Activated CD8-positive, alpha-beta memory T cell treated with anti-CD3 and anti-CD28 coated beads for 4 hours (primary cell): ENCODE measurements around the gene PLCG1.

ENCODE experiments used
- DNase-seq, 2 donors: peaks; one replicate each; pipeline ENCODE4 v3.0.0-alpha.2; 2020; ENCODE audit warnings: low read depth in 2 of 2

Gene PLCG1

GRCh38 chr20:41167118-41167470, 29.8 kb downstream of the PLCG1 start:
- no peak for DNase-seq

DNA sequence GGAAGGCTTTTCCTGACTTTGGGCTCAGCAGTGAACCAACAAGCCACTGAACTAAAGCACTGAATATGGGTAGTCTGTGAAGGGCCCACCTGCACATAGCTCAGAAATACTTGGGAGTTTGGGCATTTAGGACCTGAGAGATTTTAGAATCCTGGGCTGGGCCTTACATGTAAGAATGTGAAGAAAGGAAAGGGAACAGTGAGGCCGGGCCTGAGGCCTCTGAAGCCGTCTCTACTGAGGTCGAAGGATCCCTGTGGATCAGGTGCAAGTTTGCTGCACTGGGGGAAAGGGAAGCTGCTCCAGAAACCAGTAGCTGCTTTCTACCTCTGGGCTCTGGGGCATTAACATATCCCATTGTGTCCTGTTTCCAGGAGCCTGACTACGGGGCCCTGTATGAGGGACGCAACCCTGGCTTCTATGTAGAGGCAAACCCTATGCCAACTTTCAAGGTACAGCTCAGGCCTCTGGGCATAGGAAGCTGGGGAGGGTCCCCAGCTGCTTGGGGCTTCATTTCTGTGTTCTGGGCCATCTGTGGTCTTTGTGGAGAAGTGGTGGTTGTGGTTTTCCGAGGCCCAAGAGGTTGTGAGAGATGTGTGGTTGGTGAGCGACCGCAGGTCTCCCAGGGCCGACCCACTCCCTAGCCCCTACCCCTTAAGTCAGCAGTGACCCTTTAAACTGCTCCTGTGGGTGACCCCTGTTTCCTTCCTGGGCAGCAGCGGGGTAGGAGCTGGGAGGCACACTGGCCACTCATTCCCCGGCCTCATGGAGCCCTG, 30.3 kb downstream of the PLCG1 start:
- DNase-seq, result no peak

GRCh38 chr20:41168281-41169161, 31.2 kb downstream of the PLCG1 start:
- DNase-seq, result no peak

- no peak for DNase-seq
Observed at GRCh38 chr20:41169162-41169690, 31.9 kb downstream of the PLCG1 start.

DNA sequence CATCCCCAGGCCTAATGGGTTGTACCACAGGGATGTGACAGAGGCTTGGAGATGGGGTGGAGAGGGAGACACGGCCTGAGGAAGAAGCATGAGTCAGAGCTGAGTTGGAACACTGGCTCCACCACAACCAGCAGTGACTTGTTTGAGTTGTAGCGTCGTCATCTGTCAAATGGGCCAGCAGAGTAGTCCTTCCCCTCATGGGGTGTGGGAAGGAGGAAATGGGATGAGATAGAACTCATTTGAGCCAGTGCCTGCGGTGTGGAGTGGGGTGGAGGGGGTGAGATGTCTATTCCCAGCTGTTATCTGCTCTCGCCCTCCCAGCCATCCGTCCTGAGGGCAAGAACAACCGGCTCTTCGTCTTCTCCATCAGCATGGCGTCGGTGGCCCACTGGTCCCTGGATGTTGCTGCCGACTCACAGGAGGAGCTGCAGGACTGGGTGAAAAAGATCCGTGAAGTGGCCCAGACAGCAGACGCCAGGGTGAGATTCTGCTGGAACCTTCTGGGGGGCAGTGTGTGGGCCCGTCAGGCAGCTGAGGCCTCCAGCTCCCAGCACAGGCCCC, 32.5 kb downstream of the PLCG1 start:
- DNase-seq, result no peak

DNA sequence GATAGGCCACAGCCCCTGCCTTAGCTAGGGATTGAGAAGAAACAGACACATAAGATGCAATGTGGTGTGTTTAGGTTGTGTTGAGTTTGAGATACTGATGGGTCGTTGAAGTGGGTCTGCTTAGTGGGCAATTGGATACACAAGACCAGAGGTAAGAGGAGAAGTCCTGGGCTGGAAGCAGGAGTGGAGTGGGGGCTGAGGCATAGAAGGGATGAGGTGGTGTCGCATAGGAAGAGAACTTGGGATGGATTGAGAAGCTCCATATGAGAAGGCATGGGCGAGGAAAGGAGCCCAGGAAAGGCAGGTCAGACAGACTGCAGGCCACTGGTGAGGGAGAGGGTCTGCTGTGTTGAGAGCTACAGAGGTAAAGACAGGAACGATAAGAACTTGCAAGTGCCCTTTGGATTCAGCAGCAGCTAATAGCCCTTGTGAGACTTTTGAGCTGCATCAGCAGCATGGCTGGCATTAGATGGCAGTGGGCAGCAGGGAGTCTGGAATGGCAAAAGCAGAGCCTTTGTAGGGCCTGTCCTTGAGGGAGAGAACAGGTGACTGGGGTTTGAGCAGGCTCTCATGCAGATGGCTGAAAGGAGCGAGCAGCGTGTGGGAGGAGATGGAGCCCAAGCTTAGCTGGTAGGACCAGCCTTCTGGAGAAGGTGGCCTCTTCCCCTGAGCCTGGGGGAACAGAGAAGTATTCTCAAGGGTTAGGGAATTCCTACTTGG, 33.2 kb downstream of the PLCG1 start:
- DNase-seq, result no peak

DNA sequence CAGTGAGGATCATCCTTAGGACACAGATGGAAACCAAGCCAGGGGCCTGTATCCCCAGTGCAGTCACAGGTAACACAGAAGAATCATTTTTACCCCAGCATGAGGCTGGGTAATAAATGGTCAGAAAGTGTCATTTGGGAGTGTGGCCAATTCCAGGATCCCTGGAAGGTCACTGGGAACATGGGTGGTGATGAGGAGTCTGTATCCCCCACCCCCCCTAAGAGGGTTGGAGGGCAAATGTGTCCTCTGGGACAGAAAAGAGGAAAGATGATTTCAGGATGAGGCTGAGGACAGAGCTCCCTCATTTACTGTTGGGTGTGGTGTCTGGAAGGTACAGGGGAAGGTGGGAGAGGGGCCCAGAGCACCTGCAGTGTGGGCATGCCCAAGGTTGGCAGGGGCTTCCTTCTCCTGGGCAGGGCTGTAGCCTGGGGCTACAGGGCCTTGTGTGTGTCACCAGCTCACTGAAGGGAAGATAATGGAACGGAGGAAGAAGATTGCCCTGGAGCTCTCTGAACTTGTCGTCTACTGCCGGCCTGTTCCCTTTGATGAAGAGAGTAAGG, 34.5 kb downstream of the PLCG1 start:
- no peak for DNase-seq

DNA sequence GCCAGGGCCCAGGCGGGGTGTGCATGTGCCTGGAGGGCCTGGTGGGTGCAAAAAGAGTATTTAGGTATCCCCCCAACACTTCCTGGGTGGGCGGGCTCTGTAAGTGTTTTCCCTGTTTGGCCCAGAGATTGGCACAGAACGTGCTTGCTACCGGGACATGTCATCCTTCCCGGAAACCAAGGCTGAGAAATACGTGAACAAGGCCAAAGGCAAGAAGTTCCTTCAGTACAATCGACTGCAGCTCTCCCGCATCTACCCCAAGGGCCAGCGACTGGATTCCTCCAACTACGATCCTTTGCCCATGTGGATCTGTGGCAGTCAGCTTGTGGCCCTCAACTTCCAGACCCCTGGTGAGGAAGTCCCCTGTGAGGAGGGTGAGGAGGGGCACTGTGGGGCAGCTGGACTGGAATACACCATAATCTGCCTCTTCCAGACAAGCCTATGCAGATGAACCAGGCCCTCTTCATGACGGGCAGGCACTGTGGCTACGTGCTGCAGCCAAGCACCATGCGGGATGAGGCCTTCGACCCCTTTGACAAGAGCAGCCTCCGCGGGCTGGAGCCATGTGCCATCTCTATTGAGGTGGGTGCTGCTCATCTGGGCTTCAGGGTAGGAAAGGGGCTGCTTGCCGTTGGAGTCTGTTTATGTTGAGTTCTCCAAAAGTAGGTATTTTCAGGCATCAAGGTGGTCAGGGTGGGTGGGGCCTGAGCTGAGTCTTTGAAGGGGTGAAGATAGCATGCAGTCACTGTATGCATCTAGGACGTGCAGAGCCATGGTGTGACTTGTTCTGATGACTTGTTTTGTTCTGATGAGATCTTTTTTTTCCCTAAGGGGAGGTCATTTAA, 35.2 kb downstream of the PLCG1 start:
- no peak for DNase-seq

DNA sequence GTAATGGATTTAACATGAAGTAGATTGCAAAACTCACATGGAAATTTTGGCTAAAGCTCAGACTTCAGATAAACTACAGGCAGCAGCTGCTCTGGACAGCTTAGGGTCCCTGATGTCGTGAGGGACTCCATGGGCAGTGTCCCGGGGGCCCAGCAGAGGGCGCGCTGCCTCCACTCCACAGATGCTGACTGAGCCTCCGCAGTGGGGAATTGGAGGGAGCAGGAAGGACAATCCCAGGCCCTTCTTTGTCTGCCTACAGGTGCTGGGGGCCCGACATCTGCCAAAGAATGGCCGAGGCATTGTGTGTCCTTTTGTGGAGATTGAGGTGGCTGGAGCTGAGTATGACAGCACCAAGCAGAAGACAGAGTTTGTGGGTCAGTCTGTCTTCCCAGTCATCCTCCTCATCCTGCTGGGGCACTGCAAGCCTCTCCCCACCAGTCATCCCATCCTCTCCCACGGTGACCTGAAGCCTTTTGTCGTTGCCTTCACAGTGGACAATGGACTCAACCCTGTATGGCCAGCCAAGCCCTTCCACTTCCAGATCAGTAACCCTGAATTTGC, 35.9 kb downstream of the PLCG1 start:
- peak; percentile 32 to 49 for DNase-seq

GRCh38 chr20:41173791-41174341, 36.5 kb downstream of the PLCG1 start:
- DNase-seq, result no peak

DNA sequence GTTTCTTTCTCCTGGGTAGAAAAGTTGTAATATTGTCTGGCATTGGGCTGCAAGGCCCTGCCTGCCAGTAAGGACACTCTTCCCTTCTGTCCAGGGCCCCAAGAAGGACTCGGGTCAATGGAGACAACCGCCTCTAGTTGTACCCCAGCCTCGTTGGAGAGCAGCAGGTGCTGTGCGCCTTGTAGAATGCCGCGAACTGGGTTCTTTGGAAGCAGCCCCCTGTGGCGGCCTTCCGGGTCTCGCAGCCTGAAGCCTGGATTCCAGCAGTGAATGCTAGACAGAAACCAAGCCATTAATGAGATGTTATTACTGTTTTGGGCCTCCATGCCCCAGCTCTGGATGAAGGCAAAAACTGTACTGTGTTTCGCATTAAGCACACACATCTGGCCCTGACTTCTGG, 37.0 kb downstream of the PLCG1 start:
- DNase-seq, result no peak

GRCh38 chr20:41174782-41175181, 37.4 kb downstream of the PLCG1 start:
- no peak for DNase-seq

DNA sequence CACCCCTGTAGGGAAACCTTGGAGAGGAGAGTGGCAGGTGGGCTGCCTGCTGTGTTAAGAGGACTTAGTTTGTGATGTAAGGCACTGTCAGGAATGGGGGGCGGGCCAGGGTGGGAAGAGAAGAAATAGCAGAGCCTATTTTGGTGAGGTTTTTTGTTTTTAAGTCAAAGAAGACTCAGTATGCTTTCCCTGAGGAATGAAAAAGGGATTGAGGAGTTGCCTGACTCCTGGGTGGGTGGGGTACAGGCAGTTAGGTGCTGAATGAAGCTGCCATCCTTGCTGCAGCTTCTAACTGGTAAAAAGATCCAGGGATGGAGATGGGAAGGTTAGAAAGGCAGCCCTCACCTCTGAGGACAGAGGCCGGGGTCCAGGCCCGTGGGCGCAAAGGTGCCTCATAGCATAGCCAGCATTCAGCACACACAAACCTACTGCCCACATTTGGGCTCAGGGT, 37.9 kb downstream of the PLCG1 start:
- no peak for DNase-seq

- no peak for DNase-seq
Observed at GRCh38 chr20:41175727-41176330, 38.5 kb downstream of the PLCG1 start.

GRCh38 chr20:41176711-41177552, 39.6 kb downstream of the PLCG1 start:
- no peak for DNase-seq

DNA sequence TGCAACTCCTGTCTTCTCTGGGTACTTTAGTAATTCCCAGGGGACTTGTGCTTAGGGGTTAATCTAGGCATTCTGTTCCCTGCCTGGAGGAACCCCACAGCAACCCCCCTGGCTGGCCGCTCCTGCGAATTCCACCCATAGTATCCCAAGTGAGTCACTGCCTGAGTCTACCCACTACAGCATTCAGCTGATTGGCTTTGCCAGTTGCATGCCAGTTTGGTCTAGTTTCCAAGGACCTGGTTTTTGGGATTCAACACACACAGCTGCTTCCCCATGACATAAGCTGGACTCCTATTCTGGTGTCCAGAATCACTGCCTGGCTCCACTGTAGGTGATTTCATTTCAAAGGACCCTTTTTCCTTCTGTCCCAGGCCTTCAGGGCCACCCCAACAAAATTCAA, 40.3 kb downstream of the PLCG1 start:
- DNase-seq, result no peak

DNA sequence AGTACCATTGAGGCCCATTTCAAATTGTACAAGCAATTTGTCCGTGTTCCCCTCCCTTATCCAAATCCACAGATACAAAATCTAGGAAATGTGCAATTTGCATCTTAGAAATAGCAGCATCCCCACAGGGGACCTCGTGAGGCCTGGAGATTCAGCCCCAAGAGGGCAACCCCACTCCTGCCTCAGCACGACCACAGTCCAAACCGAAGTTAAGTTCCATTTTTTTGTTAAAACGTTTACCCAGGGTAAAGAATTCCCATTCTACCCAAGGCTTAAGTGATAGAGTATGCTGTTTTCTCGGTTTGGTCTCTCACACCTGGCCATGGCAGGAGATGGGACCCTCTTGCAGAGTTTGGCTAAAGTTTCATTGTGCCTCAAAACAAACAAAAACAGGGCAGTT, 41.2 kb downstream of the PLCG1 start:
- DNase-seq, result no peak

- no peak for DNase-seq
Observed at GRCh38 chr20:41178904-41179432, 41.6 kb downstream of the PLCG1 start.
